B cell (primary cell): ENCODE measurements around the gene TMEM86A.

Experiments
- EZH2 ChIP-seq: IDR thresholded peaks from 2 replicates; pipeline ENCODE4 v1.6.1; 2012; ENCODE audit warnings: borderline replicate concordance, low read depth, mild to moderate bottlenecking, moderate library complexity, low read length; ENCODE audit not compliant: insufficient read depth, poor library complexity, severe bottlenecking
- TF ChIP-seq, protein P1 (sequence below): fragments of 200-600 bp; IDR thresholded peaks from one replicate; pipeline ENCODE4 v1.8.0; 2022; ENCODE audit warnings: antibody characterized with exemption, mild to moderate bottlenecking

DNA sequence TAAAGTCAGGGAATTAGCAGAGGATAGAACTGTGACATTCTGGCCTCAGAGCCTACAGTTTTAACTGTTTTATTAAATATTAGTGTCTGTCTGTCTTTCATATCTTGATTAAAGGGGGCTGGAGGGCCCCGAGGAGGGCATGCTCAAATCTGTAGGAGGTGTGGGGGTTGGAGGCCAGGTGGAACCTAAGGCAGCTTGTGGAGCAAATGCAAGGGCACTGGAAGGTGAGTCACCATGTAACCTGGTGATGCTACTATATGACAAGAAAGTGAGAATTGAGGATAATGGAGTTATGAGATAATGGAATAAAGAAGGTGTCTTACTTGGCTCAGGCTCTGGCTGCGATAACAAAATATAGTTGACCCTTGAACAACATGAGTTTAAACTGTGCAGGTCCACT lies 27.3 kb upstream of the TMEM86A start:
- TF ChIP-seq, protein P1, sequence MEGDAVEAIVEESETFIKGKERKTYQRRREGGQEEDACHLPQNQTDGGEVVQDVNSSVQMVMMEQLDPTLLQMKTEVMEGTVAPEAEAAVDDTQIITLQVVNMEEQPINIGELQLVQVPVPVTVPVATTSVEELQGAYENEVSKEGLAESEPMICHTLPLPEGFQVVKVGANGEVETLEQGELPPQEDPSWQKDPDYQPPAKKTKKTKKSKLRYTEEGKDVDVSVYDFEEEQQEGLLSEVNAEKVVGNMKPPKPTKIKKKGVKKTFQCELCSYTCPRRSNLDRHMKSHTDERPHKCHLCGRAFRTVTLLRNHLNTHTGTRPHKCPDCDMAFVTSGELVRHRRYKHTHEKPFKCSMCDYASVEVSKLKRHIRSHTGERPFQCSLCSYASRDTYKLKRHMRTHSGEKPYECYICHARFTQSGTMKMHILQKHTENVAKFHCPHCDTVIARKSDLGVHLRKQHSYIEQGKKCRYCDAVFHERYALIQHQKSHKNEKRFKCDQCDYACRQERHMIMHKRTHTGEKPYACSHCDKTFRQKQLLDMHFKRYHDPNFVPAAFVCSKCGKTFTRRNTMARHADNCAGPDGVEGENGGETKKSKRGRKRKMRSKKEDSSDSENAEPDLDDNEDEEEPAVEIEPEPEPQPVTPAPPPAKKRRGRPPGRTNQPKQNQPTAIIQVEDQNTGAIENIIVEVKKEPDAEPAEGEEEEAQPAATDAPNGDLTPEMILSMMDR = no peak
- TF ChIP-seq EZH2 = no peak
